NCI-H128 (cell line): ENCODE data around the gene BCL11A.

Experiments
- DNase-seq: peaks from one replicate; lab custom pipeline; 2025; ENCODE audit not compliant: unreplicated experiment; lab: John Stamatoyannopoulos, UW

Gene BCL11A

GRCh38 chr2:60546756-60547420 lies 6.6 kb downstream of the BCL11A start:
- DNase-seq: no peak

- DNase-seq: no peak
Measured at GRCh38 chr2:60544954-60545560, 8.4 kb downstream of the BCL11A start.

GRCh38 chr2:60544062-60544461 lies 9.4 kb downstream of the BCL11A start:
- no peak for DNase-seq

GRCh38 chr2:60541056-60541651 lies 12.3 kb downstream of the BCL11A start:
- DNase-seq: no peak

GRCh38 chr2:60540074-60540473 lies 13.4 kb downstream of the BCL11A start:
- DNase-seq: no peak

GRCh38 chr2:60539140-60539539 lies 14.3 kb downstream of the BCL11A start:
- no peak for DNase-seq

DNA sequence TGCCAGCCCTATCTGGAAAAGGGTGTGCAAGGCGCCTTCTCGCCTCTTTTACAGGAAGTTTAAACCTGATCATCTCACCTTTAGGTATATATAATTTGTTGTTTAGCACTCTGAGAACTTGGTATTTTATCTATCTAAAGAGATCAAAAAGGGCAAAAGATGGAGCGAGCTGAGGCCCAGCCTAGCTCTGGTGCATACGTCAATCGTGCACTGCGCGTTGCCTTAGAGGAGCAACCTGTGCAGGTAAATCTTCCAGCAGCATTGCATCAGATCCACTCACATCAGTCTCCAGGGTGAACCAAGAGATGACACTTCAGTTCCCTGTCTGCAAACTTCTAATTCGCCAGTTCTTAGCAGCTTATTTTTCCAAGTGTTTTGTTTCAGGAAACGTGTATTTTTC lies 15.4 kb downstream of the BCL11A start:
- DNase-seq: no peak

GRCh38 chr2:60536746-60537145 lies 16.7 kb downstream of the BCL11A start:
- DNase-seq: no peak

- DNase-seq: no peak
Measured at GRCh38 chr2:60535685-60536312, 17.7 kb downstream of the BCL11A start.

DNA sequence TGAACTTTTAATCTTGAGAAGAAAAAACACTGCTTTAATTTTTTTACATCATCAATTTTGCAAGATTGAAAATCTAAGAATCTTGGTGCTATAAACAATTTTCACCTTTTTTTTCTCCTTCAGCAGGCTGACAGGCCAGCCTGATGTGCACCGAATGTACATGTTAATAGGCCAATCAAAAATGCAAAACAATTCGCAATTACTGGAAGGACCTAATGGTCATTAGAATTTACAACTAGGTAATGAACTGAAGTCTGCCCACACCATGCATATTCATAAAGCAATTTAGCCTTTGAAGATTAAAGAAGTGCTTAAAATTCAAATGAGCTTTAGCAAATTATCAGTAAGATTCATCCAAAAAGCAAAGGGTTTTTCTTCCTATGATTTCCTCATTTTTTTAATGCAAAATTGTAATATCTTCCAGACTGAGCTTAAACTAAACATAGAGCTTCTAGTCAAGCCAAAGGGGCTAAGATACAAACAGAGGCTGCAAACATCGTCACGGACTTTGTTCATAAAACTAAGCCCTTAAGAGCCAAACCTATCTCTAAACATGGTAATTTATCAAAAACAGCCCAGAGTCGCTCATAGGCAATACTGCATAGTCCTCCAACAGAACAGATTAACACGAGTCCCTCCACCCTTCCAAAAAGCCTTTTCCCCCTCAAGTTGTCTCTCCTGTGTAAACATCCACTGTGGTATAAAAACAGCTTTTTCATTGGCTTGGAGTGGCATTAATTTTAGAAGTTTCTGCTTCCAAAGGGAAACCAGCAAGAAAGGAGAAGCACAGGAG lies 18.4 kb downstream of the BCL11A start:
- DNase-seq: no peak

DNA sequence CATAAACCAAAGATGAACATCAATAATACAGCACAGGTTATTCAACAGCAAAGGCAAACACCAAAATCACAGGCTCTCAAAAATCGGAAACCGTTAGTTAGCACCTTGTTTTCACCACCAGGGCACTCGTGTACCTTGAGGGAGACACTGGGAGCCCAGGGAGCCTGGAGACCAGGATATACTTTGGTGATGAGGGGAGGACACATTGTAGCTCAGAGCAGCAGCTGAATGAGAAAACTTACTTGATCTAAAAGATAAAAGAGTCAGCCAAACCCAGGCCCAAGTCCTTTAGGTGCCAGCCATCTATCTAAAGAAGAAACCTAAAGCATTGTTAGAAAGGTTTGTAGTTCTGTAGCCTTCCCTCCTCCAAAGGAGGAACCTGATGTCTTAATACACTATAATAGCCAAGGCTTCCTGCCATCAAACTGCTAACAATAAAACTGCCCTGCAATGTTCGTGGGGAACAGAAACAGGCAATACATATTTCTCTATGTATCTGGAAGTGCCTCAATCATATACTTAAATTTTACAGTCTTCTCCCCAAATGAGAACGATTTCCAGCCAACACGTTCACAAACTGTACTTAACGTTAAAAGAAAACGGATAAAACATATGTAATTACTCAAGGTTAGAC lies 19.3 kb downstream of the BCL11A start:
- DNase-seq: no peak

DNA sequence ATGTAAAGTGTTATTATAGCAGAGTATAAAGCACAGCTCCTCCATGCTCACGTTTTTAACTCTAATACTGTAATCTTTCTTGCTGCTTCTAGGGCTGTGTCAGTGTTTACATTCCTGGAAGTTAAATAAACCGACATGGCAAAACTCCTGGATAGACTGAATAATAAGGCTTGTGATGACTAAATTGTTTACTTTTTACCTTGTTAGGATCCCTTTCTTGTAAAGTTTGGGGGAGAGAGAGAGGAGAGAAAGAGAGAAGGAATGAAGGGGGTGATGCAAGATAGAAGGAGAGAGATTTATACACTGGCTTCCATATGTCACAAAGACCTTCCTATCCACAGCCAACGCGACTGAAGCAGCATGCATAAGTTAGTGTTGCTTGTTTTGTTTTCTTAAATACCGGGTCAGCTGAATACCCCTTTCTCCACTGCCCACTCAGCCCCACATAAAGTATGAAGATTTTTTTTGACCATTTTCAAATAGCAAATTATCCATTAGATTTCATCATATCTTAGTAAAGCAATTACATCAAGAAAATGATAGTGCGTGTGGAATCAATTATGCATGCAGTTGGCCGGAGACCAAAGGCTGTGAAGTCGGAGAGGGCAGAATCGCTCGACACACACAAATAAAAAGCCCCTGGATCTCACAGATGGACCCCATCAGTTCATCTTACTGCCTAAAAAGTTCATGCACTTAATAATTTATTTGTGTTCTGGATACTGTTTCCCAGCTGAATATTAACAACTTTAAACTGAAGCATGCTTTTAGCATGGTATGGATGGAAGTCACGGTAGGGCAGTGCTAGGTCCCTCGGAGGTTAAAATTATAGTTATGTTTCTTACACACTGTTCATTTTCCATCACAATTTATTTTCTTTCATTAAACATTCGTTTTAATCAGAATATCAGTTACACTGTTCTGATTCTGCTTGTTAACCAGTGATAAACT lies 20.1 kb downstream of the BCL11A start:
- DNase-seq: no peak

DNA sequence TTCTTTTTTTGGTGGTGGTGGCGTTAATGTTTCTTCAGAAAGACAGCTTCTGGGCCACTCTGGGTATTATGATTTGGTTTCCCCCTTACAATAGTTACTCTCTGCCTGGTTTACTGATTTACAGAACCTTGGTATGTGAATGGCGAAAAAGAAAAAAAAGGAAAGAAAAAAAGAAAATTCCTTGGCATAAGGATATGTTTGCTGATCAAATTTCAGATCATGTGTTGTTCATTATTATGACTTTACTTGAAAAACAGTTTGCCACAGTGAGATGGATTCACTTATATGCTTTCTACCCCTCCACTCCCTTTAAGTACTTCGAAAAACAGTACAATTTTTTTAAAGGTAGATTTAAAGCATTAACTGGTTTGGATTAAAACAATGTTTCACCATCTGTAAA lies 21.0 kb downstream of the BCL11A start:
- DNase-seq: no peak

DNA sequence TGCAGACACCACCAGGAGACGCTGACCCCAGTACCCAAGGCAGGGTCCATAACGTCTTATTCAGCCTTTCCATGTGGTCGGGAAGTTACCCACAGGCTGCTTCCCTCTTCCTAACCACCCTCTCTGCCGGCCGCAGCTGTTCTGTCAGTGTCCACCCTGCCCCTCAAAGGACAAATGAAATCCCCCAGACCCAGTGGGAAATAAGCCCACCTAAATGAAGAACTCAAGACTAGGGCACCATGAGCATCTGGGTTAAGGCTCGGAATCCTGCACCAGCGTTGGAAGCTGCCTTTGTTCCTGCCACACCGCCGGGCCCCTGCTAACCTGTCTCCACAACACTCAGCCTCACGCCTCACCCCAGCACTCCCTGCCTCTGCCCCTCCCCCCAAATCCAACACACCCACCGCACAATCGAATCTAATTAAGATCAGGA lies 21.7 kb downstream of the BCL11A start:
- no peak for DNase-seq

DNA sequence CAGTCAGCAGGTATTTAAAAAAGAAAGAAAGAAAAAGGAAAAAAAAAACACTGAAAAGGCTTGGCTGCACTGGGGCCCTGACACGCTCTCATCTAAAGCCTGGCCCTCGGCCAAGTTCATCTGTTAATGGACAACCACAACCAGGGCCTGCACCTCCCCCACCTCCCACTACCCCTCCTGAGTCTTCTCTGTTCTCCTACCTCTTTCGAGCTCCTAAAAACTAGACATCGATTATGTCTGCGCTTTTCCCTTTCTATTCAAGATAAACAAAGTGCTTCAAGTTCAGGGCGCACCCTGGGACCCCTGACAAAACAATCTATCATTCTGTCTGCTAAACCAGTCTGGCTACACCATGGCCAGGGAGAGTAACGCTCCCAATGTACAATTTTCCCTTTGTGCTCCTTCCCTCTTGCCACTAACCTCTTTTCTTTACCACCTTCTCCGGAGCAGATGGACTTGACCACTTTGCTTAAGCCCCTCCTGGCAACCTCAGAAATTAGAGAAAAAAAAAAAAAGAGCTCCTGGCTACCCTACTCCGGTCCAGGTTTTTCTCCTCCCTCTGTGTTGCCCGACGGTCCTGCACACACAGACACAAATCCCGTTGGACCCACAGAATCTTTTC lies 22.7 kb downstream of the BCL11A start:
- DNase-seq: peak; percentile 89

- DNase-seq: no peak
Measured at GRCh38 chr2:60529785-60530627, 23.4 kb downstream of the BCL11A start.

GRCh38 chr2:60529136-60529784 lies 24.2 kb downstream of the BCL11A start:
- DNase-seq: no peak
